GM21390 (cell line): ENCODE measurements around the gene FBXL14.
"Not testable (repeated sequence)": the region's sequence is repeated elsewhere in the genome, so short reads cannot be mapped to it uniquely, and the experiment has no call there.

ENCODE experiments used
- ATAC-seq: cut with Tn5 transposase; IDR thresholded peaks from one replicate; pipeline ENCODE4 v1.9.1; 2021; ENCODE audit not compliant: unreplicated experiment

FBXL14 gene

DNA sequence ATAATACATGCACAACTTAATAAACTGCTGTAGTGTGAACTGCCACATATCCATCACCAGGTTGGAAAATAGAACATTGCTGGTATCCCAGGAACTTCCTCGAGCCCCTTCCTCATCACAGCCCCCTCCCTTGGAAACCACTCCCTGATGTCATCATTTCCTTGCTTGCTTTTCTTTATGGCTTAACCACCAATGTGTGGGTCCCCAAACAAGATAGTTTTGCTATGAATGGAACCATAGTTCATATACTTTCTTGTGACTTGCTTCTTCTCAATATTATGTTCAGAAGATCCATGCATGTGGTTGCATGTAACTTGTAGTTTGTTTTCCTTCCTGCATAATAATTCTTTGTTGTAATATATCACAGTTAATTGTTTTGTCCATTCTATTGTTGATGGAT is 25.7 kb upstream of the FBXL14 start:
- no peak for ATAC-seq

DNA sequence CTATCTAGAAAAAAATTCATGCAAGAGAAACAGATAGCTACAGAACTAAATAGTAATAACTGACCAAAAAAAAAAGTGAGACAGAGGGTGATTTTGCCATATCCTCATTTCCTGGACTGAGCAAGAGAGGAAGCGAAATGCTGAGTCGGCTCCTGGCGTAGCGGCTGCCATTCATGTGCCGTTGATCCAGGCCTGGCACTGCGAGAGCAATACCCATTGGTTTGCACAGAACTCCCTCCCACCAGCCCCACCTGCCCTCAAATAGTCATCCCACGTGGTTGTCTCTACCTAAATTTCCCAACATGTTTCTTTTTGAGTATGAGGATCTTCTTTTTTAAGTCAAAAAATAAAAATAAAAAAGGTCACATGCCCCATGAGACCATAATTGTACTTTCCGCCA is 25.2 kb upstream of the FBXL14 start:
- no peak for ATAC-seq

GRCh38 chr12:1619159-1619558 is 24.8 kb upstream of the FBXL14 start:
- ATAC-seq = no peak

- ATAC-seq = no peak
These were observed 24.1 kb upstream of the FBXL14 start for GRCh38 chr12:1618489-1618888.

DNA sequence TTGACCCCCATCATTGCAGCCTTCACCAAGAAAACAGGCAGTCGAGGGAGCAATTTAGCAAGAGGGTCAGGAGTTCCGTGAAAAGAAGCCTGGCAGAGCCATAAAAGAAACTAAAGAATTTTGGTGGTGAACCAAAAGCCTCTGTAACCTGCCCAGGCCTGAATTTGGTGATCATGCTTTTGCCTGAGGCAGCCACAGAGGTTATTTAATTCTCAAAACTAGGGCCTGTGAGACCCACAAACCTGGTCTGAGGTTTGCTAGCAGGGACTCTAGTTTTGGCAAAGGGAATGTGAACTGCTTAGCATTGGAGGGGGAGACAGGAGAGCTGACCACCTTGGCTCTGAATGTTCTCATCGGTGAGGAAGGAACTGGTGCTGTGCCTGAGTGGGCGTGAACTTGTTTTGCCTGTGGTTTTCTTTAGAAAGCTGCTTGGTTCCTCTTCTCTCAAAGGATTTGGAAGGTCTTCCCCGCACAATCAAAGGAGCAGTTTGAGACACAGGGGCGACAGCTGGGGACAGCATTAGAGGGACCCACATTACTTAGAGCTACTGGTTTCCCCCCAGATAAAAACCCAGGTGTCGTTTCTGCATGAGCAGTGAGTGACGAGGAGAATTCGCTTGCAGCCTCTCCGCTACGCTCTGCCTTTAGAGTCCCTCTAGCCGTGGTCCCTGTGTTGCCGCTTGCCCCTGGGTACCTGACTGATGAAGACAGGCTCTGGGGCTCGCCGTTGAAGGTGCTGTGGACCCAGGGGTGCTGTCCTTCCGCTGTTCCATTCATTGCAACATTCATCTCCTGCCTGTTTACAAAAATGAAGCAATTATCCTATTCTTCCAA is 22.1 kb upstream of the FBXL14 start:
- ATAC-seq = peak; percentile 42

DNA sequence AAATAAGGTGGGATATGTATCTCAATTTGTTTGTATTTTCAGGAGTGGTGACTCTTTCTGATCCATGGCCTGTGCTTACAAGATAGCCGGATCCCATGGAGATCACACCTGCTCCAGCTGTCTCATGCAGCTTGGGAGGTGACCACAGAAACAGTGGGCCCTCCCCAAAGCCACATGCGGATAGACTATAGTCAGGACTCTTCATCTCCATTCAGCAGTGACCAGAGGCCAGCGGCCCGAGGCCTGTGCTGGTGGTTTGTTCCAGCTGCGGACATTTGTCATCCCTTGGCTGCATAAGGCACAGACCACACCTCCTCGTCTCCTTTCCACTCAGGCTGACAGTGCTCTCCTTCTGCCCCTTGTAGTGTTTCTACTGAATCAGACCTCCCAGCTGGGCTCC is 20.0 kb upstream of the FBXL14 start:
- ATAC-seq = no peak

GRCh38 chr12:1613860-1614259 is 19.5 kb upstream of the FBXL14 start:
- no peak for ATAC-seq

DNA sequence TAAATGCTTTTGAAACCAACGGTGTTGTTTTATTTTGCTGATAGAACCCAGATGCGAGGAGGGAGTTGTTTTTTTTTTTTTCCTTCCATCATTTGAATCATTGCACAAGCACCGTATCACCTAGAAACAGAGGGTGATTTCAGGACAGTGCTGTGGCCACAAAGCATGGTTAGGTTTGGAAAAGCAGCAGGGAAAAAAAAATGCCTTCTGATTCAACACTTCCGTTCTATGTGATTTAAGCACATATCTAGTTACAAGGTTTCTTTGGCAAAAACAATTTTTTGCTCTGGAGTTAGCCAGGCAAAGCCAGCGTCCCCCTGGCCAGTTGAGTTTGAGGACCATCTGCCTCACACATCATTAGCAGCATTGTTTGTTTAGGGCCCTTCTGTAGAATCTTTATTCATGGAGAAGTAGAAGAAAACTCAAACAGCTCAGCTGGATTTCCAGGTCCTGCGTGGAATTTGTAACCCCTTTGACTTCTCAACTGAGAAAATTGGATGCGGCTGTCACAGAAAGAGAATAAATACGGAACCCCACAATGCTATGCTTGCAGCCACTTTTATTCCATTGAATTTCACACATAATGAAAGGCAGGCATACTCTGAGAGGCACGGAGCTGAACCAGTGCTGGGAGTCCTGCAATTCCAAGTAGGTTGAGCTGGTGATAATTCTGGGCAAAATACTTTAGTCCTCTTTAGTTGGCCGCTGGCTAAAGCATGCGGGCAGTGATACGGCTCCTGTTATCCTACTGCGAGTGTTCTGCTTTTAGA is 17.6 kb upstream of the FBXL14 start:
- ATAC-seq = no peak

DNA sequence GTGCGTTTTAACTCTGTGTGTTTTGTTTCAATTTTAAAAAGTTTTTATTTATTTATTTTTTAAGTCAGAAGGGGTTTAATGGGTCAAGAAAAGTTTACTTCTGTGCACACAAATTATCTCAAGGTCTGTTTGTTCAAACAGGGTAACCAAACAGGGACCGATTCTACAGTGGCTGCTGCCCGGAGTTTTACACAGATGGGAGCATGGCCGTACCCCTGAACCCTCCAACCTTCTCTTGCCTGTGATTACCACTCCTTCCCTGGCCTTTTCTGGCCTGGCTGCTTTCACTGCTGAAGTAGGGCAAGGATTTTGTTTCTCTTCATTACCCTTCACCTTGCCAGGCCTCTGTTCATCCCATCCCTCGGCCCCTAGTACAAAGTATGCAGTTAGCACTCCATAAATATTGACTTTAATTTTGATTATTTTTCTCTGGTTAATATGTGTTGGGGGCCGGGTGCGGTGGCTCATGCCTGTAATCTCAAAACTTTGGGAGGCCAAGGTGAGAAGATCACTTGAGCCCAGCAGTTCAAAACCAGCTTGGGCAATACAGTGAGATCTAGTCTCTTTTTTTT is 15.8 kb upstream of the FBXL14 start:
- ATAC-seq = no peak

- no peak for ATAC-seq
These were observed 14.3 kb upstream of the FBXL14 start for GRCh38 chr12:1608713-1609119.

DNA sequence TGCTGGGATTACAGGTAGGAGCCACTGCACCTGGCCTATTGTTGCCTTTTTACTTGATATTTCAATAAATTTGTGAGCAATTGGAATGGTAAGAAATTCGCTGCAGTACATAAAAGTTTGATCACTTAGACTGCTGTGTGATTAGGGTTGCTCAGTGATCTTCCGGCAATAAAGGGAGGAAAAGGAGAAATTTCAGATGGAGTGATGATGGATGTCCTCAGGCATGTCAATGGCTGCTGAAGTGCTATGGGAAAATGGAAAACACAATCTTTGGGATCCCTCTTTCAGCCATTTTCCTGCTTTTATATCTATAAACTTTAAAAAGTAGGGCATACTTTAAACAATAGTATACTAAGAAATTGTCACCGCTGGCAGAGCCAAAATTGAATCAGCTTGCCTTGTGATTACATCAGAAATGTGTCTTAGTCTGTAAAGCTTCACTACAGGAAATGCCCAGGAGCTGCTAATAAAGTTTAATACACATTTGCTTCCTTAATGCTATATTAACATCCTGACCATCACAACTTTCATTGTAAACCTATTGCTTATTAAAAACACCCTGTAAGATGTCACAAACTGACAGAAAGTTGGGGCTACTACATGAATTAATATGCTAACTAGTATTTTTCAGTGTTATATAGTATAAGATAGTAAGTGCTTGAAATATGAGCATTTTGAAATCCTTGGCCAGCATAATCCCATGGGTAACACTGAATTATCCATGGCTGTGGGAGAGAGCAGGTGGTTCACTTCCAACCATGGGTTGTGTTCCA is 13.7 kb upstream of the FBXL14 start:
- no peak for ATAC-seq

DNA sequence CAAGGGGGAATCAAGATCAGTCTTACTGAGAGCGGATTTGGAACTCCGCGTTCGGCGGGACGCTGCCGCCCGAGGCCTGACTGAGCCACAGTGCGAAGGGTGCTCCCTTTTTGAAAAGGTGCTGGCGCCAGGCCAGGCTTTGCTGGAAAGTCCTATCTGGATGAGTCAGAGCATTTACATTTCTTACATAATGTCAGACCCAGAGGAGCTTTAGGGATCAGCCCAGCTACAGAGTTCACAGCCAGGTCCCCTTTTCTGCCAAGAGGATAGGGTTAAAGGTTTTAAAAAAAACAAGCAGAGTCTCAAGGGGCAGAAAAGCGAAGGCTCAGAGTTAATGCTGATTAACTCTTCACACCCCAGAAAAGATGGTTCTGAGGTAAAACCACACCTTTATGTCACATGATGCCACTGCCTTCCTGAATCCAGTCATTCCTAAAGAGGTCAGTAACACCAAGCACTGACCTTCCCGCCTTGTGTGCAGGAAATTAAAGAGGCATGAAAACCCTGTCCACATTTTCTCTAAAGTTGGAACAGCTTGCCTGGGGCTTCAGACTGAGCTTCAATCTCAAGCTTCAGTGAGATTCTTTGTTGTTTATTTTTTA is 11.7 kb upstream of the FBXL14 start:
- ATAC-seq = peak; percentile 62

- peak; percentile 46 for ATAC-seq
These were observed 11.0 kb upstream of the FBXL14 start for GRCh38 chr12:1605129-1606020.

DNA sequence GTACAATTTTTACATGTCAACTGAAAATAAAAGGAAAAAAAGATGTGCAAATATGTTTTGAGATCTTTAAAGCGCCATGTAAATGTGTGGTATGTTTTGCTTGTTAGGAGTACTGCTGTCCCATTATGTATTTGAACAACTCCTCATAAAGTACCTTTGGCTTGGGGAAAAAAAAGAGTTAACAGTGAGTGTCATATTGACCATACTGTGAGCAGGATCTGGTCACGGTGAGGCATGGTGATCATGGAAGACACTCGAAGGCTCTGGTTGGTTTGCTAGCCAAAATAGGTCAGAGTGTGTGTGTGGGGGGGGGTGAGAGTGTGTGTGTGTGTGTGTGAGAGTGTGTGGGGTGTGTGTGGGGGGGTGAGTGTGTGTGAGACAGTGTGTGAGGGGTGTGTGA is 10.1 kb upstream of the FBXL14 start:
- ATAC-seq = no peak

- no peak for ATAC-seq
These were observed 9.1 kb upstream of the FBXL14 start for GRCh38 chr12:1603269-1603993.

DNA sequence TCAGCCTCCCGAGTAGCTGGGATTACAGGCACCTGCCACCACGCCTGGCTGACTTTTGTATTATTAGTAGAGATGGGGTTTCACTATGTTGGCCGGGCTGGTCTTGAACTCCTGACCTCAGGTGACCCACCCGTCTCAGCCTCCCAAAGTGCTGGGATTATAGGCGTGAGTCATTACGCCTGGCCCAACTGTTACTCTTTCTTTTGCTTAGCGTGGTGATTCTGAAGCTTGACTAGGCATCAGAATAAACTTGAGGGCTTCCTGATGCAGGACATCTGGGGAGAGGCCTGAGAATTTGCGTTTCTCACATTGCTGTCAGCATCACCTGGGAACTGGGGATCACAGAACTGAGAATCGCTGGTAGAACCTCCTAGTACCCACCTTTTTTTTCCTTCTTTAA is 8.3 kb upstream of the FBXL14 start:
- not testable (repeated sequence) for ATAC-seq

- no peak for ATAC-seq
These were observed 4.4 kb upstream of the FBXL14 start for GRCh38 chr12:1598757-1599156.

DNA sequence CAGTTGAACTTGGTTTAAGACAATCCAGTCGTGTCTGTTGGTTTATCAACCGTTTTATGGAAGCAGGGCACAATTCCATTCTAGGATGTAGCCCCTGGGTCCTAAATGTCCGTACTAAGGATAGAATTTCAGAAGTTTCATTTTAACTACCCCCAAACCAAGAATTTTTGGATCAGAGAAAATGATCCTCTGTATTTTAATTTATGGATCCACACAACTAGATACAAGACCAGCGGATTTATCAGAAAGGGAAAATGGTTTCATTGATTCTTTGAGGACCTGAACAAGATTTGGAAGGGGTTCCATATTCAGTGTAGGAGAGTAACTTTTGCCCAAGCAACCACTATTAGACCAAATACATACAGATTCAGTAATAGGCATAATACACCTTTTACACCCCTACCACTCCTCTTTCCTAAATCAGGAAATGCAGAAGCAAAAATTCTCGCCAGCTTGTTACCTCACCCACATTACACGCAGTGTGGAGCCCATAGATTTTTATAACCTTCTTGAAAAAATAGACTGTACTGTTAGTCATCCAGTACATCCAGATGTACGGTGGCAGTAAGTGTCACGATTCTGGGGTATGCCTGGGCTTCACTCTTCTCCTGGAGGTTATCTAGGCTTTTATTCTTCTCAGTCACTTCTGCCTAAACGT is 1.4 kb upstream of the FBXL14 start:
- ATAC-seq = no peak
